ENCODE measurements around the gene MEI4. TPM values are rescaled to one million over a fixed set of nuclear protein-coding genes. Genes with fewer than 3 reads are reported as not detected.
"Not testable (repeated sequence)": the region's sequence is repeated elsewhere in the genome, so short reads cannot be mapped to it uniquely, and the experiment has no call there.

Gene MEI4
- polyA plus RNA-seq, 3 donors: 1.7 to 2.1 (median 2.0) TPM

GRCh38 chr6:77812304-77812703, 159.5 kb downstream of the MEI4 start:
- no peak for DNase-seq (ENCODE audit: low read depth in 3 of 3, low spot score in 2 of 3)

- no peak for DNase-seq (ENCODE audit: low read depth in 3 of 3, low spot score in 2 of 3)
Observed at GRCh38 chr6:77813090-77813489, 160.3 kb downstream of the MEI4 start.

DNA sequence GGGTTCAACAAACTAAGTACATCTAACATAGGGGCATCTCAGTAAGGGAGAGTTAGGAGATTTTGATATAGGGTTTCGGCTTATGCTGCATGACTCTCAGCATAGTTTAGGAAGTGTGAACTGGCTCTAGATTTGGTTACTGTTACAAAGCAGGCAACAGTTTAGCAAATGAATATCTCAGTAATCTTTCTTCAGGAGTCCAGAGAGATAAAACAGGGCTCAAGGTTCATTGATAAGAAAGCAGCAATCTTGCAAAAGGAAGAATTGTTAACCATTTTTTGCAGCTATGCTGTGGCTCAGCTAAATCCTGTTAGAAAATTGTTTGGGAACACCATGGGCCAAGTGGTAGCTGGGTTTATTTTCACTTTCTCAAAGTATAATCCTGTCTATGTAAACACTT, 161.3 kb downstream of the MEI4 start:
- no peak for DNase-seq (ENCODE audit: low read depth in 3 of 3, low spot score in 2 of 3)

- no peak for DNase-seq (ENCODE audit: low read depth in 3 of 3, low spot score in 2 of 3)
Observed at GRCh38 chr6:77815531-77815930, 162.7 kb downstream of the MEI4 start.

- no peak for DNase-seq (ENCODE audit: low read depth in 3 of 3, low spot score in 2 of 3)
Observed at GRCh38 chr6:77816766-77817270, 164.0 kb downstream of the MEI4 start.

GRCh38 chr6:77822265-77822664, 169.4 kb downstream of the MEI4 start:
- DNase-seq (ENCODE audit: low read depth in 3 of 3, low spot score in 2 of 3): no peak

DNA sequence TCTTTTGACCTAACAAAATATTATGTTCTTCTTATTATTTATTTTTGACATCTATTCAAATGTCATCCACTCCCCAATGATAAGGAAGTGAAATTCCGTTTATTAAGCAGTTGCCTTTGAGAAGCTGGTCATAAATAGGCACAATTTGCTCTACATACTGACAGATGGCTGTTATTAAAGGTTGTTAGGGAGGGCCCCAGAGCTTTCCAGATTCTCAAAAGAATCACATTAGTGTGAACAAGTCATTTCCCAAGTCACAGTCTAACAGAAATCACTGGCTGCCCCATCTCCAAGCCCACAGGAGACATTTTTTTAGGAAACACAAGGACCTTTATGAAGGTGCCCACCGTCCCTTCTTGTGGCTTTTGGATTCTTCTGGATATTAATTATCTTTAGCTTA, 172.4 kb downstream of the MEI4 start:
- DNase-seq (ENCODE audit: low read depth in 3 of 3, low spot score in 2 of 3): no peak

DNA sequence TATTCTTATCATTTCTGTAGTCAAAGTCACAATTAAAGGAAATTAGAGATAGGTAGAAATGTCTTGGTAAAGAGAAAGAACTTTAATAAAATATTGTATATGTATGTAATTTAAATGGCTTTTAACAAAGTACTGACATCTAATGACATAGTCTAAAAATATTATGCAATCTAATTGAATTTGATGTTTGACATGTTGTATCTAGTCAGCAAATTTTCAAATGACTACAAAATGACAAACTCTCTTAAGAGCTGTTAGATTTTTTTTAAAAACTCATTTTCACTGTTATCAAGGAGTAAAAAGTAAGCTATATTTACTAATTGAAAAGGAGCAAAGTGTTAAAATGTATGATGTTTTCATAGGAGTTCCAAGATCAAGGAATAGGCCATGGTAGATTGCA, 176.9 kb downstream of the MEI4 start:
- DNase-seq (ENCODE audit: low read depth in 3 of 3, low spot score in 2 of 3): no peak

DNA sequence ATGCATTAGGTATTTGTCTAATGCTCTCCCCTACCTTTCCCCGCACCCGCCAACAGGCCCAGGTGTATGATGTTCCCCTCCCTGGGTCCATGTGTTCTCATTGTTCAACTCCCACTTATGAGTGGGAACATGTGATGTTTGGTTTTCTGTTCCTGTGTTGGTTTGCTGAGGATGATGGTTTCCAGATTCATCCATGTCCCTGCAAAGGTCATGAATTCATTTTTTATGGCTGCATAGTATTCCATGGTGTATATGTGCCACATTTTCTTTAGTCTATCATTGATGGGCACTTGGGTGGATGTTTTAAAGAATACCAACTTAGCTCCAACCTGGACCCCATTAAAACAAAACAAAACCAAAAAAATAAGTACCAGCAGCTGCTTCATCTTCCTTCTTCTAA, 180.9 kb downstream of the MEI4 start:
- not testable (repeated sequence) for DNase-seq (ENCODE audit: low read depth in 3 of 3, low spot score in 2 of 3)

DNA sequence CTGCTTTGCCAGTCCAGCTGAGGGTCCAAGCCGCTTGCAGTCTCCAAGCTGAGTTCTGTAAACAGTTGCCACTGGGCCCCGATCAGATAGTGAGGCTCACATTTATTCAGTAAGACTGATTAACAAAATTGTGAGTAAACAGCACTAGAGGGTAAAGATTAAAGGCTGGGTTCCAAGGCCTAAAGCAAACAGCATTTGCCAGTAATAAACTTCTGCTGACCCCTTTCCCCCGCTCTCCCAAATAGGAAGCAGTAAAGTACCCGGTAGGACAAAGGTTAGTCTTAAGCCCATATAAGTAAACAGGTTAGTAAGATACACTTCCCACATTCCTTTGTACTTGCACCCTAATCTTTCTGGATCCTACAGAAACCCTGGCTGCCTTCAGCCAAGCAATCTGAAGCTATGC, 181.8 kb downstream of the MEI4 start:
- DNase-seq (ENCODE audit: low read depth in 3 of 3, low spot score in 2 of 3): no peak

- DNase-seq (ENCODE audit: low read depth in 3 of 3, low spot score in 2 of 3): no peak
Observed at GRCh38 chr6:77837034-77837784, 184.4 kb downstream of the MEI4 start.

GRCh38 chr6:77839292-77839691, 186.5 kb downstream of the MEI4 start:
- DNase-seq (ENCODE audit: low read depth in 3 of 3, low spot score in 2 of 3): no peak

DNA sequence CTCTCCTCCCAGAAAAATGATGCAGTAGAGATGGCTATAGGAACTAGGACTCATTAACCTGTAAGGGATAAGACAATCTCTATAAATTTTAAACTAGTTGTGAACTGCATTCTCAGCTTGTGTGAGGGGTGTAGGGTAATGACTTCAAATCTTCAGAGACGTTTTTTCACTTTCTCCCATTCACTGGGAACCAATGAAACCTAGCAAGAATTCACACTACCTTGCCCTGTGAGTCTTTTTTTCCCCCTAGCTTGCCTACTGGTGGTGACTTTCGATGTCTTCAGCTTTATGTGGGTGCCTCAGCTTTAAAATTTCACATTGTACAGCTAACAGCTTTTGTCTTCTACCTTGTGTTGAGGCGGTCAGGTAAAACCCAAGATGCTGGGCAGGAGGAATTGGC, 192.0 kb downstream of the MEI4 start:
- no peak for DNase-seq (ENCODE audit: low read depth in 3 of 3, low spot score in 2 of 3)

GRCh38 chr6:77853401-77853800, 200.6 kb downstream of the MEI4 start:
- DNase-seq (ENCODE audit: low read depth in 3 of 3, low spot score in 2 of 3): no peak

DNA sequence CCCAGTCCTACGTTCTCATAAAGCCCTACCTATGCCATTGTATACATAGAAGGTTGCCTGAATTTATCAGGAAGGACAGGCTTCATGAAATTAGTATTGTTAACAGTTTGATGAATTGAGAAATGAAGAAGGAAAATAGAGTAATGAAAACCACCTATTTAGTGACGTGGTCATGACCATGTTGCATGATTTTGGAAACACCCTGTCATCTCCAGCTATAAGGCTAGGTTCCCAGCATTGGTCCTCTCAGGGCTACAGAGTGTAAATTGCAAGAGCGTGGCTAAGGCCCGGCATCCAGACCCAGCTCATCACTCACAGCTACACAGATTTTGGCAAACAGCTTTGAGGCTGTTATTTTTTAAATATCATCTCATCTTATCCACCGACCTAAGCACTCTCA, 203.6 kb downstream of the MEI4 start:
- no peak for DNase-seq (ENCODE audit: low read depth in 3 of 3, low spot score in 2 of 3)

- DNase-seq (ENCODE audit: low read depth in 3 of 3, low spot score in 2 of 3): no peak
Observed at GRCh38 chr6:77857421-77857820, 204.6 kb downstream of the MEI4 start.

- no peak for DNase-seq (ENCODE audit: low read depth in 3 of 3, low spot score in 2 of 3)
Observed at GRCh38 chr6:77876300-77876699, 223.5 kb downstream of the MEI4 start.

DNA sequence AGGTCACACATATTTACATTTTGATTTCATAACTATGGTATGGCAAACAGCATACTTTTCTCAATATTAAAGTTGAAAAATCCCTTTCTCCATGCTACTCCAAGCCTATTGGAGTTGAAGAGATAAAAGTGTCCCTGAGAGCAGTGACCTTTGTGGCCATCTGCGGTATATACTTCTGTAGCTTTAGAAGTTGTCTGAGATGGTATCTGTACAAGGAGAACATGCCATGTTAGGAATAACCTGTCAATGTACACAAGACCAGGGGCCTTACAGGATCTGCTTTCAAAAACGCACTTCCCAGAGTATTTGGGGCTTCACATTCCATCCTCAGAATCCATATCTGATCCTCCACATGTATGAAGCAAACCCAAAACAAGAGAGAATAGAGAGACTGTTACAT, 226.7 kb downstream of the MEI4 start:
- no peak for DNase-seq (ENCODE audit: low read depth in 3 of 3, low spot score in 2 of 3)

- no peak for DNase-seq (ENCODE audit: low read depth in 3 of 3, low spot score in 2 of 3)
Observed at GRCh38 chr6:77880501-77880900, 227.7 kb downstream of the MEI4 start.

DNA sequence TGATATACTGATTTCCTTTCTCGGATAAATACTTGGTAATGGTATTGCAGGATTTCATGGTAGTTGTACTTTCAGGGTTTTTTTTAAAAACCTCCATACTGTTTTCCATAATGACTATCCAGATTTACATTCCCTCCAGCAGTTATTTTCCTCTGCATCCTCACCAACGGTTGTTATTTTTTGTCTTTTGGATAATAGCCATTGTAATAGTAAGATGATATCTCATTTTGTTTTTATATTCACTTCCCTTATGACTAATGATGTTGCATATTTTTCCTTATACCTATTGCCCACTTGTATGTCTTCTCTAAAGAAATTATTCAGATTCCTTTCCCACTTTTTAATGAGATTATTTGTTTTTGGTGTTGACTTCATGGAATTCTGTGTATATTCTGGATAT, 231.0 kb downstream of the MEI4 start:
- DNase-seq (ENCODE audit: low read depth in 3 of 3, low spot score in 2 of 3): no peak

- no peak for DNase-seq (ENCODE audit: low read depth in 3 of 3, low spot score in 2 of 3)
Observed at GRCh38 chr6:77893391-77893790, 240.6 kb downstream of the MEI4 start.

- no peak for DNase-seq (ENCODE audit: low read depth in 3 of 3, low spot score in 2 of 3)
Observed at GRCh38 chr6:77906070-77906469, 253.2 kb downstream of the MEI4 start.

GRCh38 chr6:77910826-77911225, 258.0 kb downstream of the MEI4 start:
- DNase-seq (ENCODE audit: low read depth in 3 of 3, low spot score in 2 of 3): no peak

Data from right renal cortex interstitium (tissue), 3 donors.